HL-60/S4 (cell line): ENCODE data around the gene PNPLA6.

Experiments used
- in situ Hi-C: fragments of 300-500 bp; cut with MboI; formaldehyde crosslinking; loops from 2 replicates; pipeline ENCODE4 v1.14.3; 2022; ENCODE audit warnings: low sequenced_read_pairs

Gene PNPLA6

GRCh38 chr19:7535047-7535997 lies at the start of gene PNPLA6:
TSS of gene PNPLA6 (plus strand) at chr19:7535717. CDS start at chr19:7535789, 72 bp downstream.
- in situ Hi-C loops, result no loop called here

- in situ Hi-C loops, result no loop called here
Observed at GRCh38 chr19:7486923-7487322, 48.6 kb upstream of the PNPLA6 start.

GRCh38 chr19:7488736-7489353 lies 46.7 kb upstream of the PNPLA6 start, which contains the start of gene PEX11G:
TSS of gene PEX11G (minus strand) at chr19:7489035. CDS start at chr19:7489010, 25 bp downstream.
- in situ Hi-C loops, result no loop called here

DNA sequence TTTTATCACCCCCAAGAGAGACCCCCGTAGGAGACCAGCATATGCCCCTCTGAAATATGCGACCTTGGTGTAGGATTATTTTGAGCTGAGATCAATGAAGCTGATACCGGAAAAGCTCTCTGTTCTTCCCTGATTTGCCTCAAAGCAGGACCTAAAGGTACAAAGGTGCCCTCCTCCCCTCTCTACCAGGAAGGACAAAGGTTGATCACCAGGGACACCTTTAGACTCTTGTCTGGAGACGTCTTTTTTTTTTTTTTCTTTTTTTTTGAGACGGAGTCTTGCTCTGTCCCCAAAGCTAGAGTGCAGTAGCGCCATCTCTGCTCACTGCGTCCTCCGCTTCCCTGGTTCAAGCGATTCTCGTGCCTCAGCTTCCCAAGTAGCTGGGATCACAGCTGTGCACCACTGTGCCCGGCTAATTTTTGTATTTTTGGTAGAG lies 45.9 kb upstream of the PNPLA6 start:
- in situ Hi-C loops, result no loop called here

- in situ Hi-C loops, result no loop called here
Observed at GRCh38 chr19:7492142-7492541, 43.4 kb upstream of the PNPLA6 start.

GRCh38 chr19:7492558-7492957 lies 43.0 kb upstream of the PNPLA6 start:
- in situ Hi-C loops, result no loop called here

GRCh38 chr19:7494416-7495098 lies 41.0 kb upstream of the PNPLA6 start:
- in situ Hi-C loops, result no loop called here

DNA sequence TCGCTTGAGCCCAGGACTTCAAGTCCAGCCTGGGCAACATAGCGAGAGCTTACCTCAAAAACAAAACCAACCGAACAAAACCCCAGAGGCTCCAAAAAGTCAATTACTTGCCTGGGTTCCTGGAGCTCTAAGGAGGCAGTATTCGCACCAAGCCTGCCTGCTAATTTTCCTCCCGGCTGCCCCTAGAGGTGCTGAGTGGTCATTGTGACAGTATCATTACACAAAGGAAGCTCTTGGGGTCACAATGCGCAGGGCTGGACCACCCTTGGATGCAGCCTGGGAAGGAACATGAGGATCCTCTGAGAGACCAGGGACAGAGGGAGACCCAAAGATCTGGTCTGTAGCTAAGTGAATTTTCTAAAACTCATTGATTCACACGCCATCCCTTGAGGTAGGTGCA lies 38.2 kb upstream of the PNPLA6 start:
- in situ Hi-C loops, result no loop called here

DNA sequence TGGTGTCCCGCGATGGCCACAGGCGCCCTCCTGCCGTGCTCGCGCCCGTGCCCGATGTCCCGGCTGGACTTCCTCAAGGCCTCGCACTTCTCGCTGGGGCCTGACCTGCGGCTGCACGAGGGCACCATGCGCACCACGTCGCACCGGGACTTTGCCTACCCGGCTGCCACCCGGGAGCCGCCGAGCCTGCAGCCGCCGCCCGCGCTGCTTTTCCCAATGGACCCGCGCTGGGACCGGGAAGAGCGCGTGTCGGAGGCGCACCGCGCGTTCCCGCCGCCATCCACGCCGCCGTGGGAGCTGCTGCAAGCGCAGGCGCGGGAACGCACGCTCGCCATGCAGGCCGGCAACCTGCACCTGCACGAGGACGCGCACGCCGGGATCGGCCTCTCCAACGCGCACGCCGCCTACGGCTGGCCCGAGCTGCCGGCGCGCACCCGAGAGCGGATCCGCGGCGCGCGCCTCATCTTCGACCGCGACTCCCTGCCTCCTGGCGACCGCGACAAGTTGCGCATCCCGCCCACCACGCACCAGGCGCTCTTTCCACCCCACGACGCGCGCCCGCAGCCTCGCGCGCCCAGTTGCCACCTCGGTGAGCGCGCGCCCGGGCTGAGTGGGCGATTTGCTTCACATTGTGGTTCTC lies 34.6 kb upstream of the PNPLA6 start:
- in situ Hi-C loops, result no loop called here

DNA sequence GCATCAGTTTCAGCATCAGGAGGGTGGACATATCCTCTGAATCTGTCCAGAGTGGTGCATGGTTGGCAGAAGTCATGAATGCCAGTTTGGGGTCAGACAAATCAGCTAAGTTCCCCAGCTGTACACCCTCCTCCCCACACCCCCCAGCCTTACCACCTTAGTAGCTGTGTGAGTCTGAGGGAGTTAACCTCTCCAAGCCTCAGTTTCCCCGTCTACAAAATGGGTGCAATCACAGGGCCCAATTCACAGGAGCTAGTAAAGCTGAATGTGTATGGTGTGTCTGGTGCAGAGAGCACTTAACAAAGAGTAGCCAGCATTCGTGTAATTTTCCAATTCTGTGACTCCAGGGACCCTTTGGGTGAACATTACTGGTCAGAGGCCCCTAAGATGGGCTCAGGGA lies 33.0 kb upstream of the PNPLA6 start:
- in situ Hi-C loops, result no loop called here

GRCh38 chr19:7504684-7505083 lies 30.8 kb upstream of the PNPLA6 start:
- in situ Hi-C loops, result no loop called here

DNA sequence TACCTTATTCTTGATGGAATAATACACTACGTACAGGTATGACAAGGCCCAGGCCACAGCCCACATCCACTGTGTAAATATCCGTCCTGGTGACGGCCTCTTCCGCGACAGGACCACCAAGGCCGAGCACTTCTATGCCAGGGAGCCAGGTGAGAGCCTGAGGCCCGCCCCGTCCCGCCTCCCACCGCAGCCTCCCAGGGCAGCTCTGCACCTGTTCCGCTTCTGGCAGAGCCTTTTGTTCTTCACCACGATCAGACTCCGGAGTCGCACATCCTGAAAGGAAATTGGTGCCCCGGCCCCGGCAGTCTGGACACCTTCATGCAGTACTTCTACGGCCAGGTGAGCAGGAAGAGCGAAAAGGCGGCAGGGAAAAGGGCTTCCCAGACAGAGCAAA lies 30.2 kb upstream of the PNPLA6 start:
- in situ Hi-C loops, result no loop called here

GRCh38 chr19:7505682-7506384 lies 29.7 kb upstream of the PNPLA6 start:
- in situ Hi-C loops, result no loop called here

DNA sequence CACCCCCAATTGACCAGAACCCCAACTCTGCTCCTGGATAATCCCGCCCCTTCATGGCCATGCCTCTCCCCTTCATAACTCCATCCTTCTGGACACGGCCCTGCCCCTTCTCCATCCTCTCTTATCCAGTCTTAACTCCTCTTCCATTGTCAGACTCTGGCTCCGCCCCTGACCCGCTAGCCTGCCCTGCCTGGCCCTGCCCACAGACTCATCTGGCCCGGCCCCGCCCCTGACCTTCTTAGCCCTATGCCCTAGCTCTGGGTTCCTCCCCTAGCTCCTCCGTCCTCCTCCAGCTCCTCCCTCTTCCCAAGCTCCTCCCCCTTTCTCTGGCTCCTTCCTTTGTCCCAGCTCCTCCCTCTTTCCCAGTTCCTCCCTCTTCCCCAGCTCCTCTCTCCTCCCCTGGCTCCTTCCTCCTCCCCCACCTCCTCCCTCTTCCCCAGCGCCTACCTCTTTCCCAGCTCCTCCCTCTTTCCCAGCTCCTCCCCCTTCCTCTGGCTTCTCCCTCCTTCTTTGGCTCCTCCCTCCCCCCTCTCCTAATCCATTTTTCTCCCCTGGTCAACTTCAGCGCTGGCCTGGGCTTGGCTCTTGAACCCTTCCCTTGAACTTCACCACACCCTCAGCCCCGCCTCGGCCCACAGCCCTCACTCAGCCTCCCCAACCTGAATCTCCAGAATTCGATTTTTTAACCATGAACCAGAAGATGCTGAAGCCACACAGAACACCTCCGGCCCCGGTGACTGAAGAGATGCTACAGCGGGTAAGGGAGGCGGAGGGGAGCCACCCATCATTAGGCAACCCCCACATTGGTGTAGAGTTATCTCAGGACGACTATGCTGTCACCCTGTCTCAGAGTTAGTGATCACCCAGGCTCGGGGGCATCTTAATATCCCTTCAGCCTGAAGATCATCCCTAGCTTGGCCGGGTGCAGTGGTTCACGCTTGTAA lies 28.9 kb upstream of the PNPLA6 start:
- in situ Hi-C loops, result no loop called here

- in situ Hi-C loops, result no loop called here
Observed at GRCh38 chr19:7507884-7508283, 27.6 kb upstream of the PNPLA6 start.

GRCh38 chr19:7509625-7510024 lies 25.9 kb upstream of the PNPLA6 start:
- in situ Hi-C loops, result no loop called here

DNA sequence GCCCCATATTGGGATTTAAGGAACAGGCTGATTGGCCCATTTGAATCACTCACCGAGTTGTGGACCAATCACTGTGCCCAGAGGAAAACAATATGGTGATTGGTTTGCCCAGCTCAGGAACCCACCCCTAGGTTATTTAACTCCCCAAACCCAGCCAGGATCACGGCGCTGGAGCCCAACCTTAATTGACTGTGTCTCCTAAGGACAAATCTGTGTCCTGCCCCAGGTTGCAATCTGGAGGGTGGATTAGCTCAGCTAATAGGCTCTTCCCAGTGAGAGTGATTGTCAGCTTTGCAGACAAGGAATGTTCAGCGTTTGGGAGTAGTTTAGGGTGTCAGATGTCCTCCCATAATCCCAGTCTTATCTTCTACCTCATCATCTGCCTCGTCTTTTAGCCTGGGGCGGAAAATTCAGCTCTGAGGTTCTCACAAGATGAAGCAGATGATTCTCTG lies 23.1 kb upstream of the PNPLA6 start:
- in situ Hi-C loops, result no loop called here

DNA sequence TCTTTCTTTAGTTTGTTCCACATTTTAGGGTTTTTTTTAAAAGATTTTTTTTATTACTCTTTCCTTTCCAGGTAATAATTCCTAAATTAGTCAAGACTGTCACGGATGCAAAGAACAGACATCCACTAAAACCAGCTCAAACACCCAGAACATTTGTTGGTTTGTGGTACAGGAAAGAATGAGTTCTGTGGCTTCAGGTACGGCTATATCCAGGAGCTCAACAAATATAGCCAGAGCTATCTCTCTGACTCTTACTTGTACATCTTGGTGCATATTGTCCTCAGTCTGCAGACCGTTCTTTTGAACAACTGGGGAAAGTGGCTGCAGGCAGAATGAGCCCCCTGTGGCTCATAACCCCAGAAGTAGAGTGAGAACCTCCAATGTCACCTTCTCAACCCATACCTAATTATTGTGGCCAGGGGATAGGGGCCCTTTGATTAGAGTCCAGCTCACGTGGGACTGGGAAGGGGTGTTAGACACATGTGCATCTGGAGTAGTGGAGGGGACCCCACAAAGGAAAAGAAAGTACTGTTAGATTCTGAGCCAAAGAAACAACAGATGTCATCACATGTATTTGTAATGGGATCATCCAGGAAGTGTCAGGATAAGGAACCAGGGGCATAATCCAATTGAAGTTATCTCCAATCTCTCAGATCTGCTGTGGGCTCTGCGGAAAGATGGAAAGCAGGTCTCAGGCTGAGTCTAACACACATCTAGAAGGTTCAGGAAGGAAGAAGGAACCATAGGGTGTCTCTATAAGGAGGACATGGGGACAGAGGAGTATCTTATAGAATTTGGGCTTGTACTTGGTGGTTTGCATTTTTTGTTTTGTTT lies 21.5 kb upstream of the PNPLA6 start:
- in situ Hi-C loops, result no loop called here
